ENCODE measurements around the gene SIPA1L3. TPM values are rescaled to one million over a fixed set of nuclear protein-coding genes. Genes with fewer than 3 reads are reported as not detected.

Gene SIPA1L3
- total RNA-seq, 6 experiments from 2014 or later = 9.1 to 20.4 (median 14.9) TPM

DNA sequence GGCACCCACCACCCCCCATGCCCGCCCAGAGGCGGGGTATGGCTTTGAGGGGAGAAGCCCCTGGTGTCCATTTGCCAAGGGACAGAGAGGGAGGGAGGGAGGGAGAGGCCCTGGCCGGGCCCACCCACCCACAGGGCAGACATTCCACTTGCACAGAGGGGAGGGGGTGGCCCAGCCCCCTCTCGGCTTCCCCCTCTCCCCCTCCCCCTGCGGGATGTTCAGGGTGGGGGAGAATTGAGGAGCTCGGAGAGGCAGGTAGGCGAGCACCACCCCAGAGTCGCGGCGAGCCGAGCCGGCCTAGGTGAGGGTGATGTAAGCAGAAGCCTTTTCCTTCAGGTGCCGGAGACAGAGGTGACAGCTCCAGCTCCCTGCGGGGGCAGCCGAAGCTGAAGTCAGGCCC is 304.8 kb downstream of the SIPA1L3 start:
- TF ChIP-seq POLR2A (IDR thresholded peaks at IDR 0.05) = no peak
- TF ChIP-seq, protein P1, sequence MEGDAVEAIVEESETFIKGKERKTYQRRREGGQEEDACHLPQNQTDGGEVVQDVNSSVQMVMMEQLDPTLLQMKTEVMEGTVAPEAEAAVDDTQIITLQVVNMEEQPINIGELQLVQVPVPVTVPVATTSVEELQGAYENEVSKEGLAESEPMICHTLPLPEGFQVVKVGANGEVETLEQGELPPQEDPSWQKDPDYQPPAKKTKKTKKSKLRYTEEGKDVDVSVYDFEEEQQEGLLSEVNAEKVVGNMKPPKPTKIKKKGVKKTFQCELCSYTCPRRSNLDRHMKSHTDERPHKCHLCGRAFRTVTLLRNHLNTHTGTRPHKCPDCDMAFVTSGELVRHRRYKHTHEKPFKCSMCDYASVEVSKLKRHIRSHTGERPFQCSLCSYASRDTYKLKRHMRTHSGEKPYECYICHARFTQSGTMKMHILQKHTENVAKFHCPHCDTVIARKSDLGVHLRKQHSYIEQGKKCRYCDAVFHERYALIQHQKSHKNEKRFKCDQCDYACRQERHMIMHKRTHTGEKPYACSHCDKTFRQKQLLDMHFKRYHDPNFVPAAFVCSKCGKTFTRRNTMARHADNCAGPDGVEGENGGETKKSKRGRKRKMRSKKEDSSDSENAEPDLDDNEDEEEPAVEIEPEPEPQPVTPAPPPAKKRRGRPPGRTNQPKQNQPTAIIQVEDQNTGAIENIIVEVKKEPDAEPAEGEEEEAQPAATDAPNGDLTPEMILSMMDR (IDR thresholded peaks at IDR 0.05) = no peak
- H3K27ac ChIP-seq = no peak overlapping the region
- no peaks in the 10 kb centered on the region for H3K4me1 ChIP-seq
- H3K27me3 ChIP-seq = no peaks in the 10 kb centered on the region
- intact Hi-C loops (cut with DNase I) = no loop called here
- no peaks in the 10 kb centered on the region for H3K36me3 ChIP-seq
- H3K9me3 ChIP-seq = no peaks in the 10 kb centered on the region
- ATAC-seq (no peak), DNase-seq (no peak)
- WGBS (ENCODE audit: insufficient coverage, low coverage, low lambda C conversion rate, missing lambda C conversion rate) = 0% methylated on average over 2 of the region's 15 CpGs
- H3K4me3 ChIP-seq = no peak overlapping the region

GRCh38 chr19:38213469-38213868 is 306.5 kb downstream of the SIPA1L3 start:
- WGBS (ENCODE audit: insufficient coverage, low coverage, low lambda C conversion rate, missing lambda C conversion rate) = 87% methylated on average over 5 of the region's 23 CpGs
- no peaks in the 10 kb centered on the region for H3K4me1 ChIP-seq
- intact Hi-C loops (cut with DNase I) = no loop called here
- H3K9me3 ChIP-seq = no peaks in the 10 kb centered on the region
- ATAC-seq (no peak), DNase-seq (no peak)
- no peak overlapping the region for H3K27ac ChIP-seq
- TF ChIP-seq, protein P1 (IDR thresholded peaks at IDR 0.05) = no peak
- no peak for TF ChIP-seq POLR2A (IDR thresholded peaks at IDR 0.05)
- H3K27me3 ChIP-seq = no peaks in the 10 kb centered on the region
- no peaks in the 10 kb centered on the region for H3K36me3 ChIP-seq
- H3K4me3 ChIP-seq = no peak overlapping the region

DNA sequence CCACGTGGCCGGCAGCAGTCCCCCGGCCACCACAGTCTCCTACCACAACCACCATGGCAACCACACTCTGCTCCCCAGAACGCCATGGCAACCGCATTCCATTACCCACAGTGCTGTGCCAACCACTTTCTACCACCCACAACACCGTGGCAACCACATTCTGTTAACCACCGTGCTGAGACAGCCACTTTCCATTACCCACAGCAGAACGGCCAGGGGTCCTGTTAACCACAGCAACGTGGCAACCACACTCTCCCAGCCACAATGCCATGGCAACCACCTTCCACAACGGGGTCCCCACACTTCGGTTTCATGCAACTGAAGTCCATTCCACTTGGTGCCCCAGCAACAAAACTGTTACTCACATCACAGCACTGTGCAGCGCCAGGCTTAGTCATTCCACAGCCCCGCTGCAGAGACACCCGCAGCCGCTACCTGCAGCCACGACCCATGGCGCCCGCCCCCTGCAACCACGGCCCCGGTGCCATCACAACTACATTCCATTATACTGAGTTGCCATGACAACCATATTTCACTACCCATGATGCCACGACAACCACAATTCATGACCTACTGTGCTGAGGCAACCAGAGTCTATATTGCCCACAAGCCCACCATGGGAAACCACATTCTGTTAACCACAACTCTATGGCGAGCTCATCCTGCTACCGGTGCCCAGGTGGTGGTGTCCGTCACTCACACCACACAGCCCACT is 307.1 kb downstream of the SIPA1L3 start:
- no peak for DNase-seq
- H3K27me3 ChIP-seq = no peaks in the 10 kb centered on the region
- no peaks in the 10 kb centered on the region for H3K4me1 ChIP-seq
- 47% methylated on average over 10 of the region's 24 CpGs for WGBS (ENCODE audit: insufficient coverage, low coverage, low lambda C conversion rate, missing lambda C conversion rate)
- no peaks in the 10 kb centered on the region for H3K9me3 ChIP-seq
- ATAC-seq = no peak
- TF ChIP-seq POLR2A (IDR thresholded peaks at IDR 0.05) = no peak
- TF ChIP-seq, protein P1 (IDR thresholded peaks at IDR 0.05) = no peak
- no peaks in the 10 kb centered on the region for H3K36me3 ChIP-seq
- intact Hi-C loops (cut with DNase I) = no loop called here
- no peak overlapping the region for H3K4me3 ChIP-seq
- H3K27ac ChIP-seq = no peak overlapping the region

GRCh38 chr19:38216785-38217641 is 310.0 kb downstream of the SIPA1L3 start:
- H3K27ac ChIP-seq = no peak overlapping the region
- no peaks in the 10 kb centered on the region for H3K36me3 ChIP-seq
- no peaks in the 10 kb centered on the region for H3K4me1 ChIP-seq
- WGBS (ENCODE audit: insufficient coverage, low coverage, low lambda C conversion rate, missing lambda C conversion rate) = 53% methylated on average over 6 of the region's 26 CpGs
- intact Hi-C loops (cut with DNase I) = no loop called here
- ATAC-seq = no peak
- no peak for DNase-seq
- no peaks in the 10 kb centered on the region for H3K27me3 ChIP-seq
- TF ChIP-seq, protein P1 (IDR thresholded peaks at IDR 0.05) = no peak
- no peak for TF ChIP-seq POLR2A (IDR thresholded peaks at IDR 0.05)
- no peak overlapping the region for H3K4me3 ChIP-seq
- no peaks in the 10 kb centered on the region for H3K9me3 ChIP-seq
